ENCODE results near the gene C16orf95. TPM values are rescaled to one million over a fixed set of nuclear protein-coding genes. Genes with fewer than 3 reads are reported as not detected.
"Not testable (repeated sequence)": the region's sequence is repeated elsewhere in the genome, so short reads cannot be mapped to it uniquely, and the experiment has no call there.

Gene C16orf95
- total and polyA plus RNA-seq, 7 experiments from 2014 or later = 1.3 to 8.6 (median 2.7) TPM

DNA sequence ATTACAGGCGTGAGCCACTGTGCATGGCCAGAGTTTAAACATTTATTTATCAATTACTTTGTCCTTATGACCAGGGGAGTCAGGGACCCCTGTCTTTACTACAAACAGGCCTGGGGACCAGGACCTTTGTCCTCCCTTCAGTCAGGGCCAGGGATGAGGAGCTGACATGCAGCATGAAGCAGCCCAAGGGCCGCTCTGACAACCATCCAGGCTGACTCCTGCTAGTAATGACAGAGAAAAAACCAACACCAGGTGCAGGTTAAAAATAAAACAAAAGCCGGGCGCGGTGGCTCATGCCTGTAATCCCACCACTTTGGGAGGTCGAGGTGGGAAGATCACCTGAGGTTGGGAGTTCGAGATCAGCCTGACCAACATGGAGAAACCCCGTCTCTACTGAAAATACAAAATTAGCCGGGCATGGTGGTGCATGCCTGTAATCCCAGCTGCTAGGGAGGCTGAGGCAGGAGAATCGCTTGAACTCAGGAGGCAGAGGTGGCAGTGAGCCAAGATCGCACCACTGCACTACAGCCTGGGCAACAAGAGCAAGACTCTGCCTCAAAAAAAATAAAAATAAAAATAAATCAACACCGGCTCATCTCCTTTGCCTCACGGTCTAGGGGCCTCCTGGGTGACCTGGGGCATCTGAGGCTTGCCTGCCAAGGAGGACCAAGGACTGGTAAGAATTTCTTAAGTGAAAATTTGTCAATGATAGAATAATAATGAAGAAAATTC is 45.8 kb upstream of the C16orf95 start:
- H3K27me3 ChIP-seq (ENCODE audit: control insufficient read depth in 2 of 2, insufficient read depth in 2 of 2, low read length in 2 of 2); H3K27me3 Mint-ChIP-seq; H3K9me3 Mint-ChIP-seq; DNase-seq; ATAC-seq; H3K4me1 ChIP-seq (ENCODE audit: control insufficient read depth in 2 of 2, insufficient read depth in 2 of 2, low read length in 2 of 2); H3K27ac ChIP-seq (ENCODE audit: low read depth, low read length); H3K4me3 ChIP-seq (ENCODE audit: low read length); H3K4me3 Mint-ChIP-seq; CTCF ChIA-PET; H3K9me3 ChIP-seq (ENCODE audit: control insufficient read depth in 2 of 3, low read length in 3 of 3); POLR2A ChIA-PET; intact Hi-C loops (cut with micrococcal nuclease): not testable (repeated sequence)
- H3K27ac Mint-ChIP-seq = peak overlapping the region in 3 of 9 donors; percentile 4 to 62 (median 14)
- peaks cover 0 to 72% (median 4%) of the 10 kb centered on the region in 3 experiments for H3K36me3 ChIP-seq (ENCODE audit: control insufficient read depth in 2 of 3, insufficient read depth in 3 of 3, low read length in 3 of 3)
- peaks cover under 1 to 37% (median 7%) of the 10 kb centered on the region in 5 donors for H3K36me3 Mint-ChIP-seq
- H3K4me1 Mint-ChIP-seq = peaks cover 18 to 36% (median 33%) of the 10 kb centered on the region in 7 donors

DNA sequence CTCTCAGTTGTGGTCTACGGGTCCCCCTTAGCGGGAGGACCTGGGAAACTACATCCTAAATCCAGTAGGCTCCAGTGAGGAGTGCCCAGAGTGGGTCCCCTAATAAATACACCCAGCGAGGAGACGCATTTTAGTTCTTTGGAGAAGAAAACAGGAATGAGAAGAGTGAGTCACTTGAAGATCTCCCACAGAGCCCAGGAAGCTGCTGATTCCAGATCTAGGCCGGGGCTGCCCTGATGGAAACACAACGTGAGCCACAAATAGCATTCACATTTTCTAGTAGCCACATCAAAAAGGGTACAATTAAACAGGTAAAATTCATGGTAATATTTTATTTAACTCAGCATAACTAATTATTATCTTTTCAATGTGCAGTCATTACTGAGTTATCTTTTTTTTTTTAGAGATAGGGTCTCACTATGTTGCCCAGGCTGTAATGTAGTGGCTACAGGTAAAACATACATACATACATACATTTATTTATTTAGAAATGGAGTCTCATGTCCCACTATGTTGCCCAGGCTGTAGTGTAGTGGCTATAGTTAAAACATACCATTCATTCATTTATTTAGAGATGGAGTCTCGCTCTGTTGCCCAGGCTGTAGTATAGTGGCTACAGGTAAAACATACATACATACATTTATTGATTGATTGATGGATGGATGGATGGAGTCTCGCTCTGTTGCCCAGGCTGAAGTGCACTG is 44.9 kb upstream of the C16orf95 start:
- Histone ChIP-seq H3K27ac (ENCODE audit: low read depth, low read length) (no peak overlapping the region), H3K27me3 (ENCODE audit: control insufficient read depth in 2 of 2, insufficient read depth in 2 of 2, low read length in 2 of 2) (no peaks in the 10 kb centered on the region), H3K4me3 (ENCODE audit: low read length) (no peak overlapping the region), H3K9me3 (ENCODE audit: control insufficient read depth in 2 of 3, low read length in 3 of 3) (no peaks in the 10 kb centered on the region), H3K4me1 (ENCODE audit: control insufficient read depth in 2 of 2, insufficient read depth in 2 of 2, low read length in 2 of 2) (no peaks in the 10 kb centered on the region), H3K36me3 (ENCODE audit: control insufficient read depth in 2 of 3, insufficient read depth in 3 of 3, low read length in 3 of 3) (peaks cover 0 to 70% (median 6%) of the 10 kb centered on the region in 3 experiments)
- Mint-ChIP-seq H3K4me1 (peaks cover 10 to 30% (median 24%) of the 10 kb centered on the region in 7 donors), H3K9me3 (no peaks in the 10 kb centered on the region), H3K36me3 (peaks cover 1 to 34% (median 8%) of the 10 kb centered on the region in 5 donors), H3K27ac (no peak overlapping the region), H3K4me3 (no peak overlapping the region), H3K27me3 (no peaks in the 10 kb centered on the region)
- POLR2A ChIA-PET = no interaction called here
- no peak for ATAC-seq
- DNase-seq = no peak
- intact Hi-C loops (cut with micrococcal nuclease) = no loop called here
- CTCF ChIA-PET = no interaction called here

DNA sequence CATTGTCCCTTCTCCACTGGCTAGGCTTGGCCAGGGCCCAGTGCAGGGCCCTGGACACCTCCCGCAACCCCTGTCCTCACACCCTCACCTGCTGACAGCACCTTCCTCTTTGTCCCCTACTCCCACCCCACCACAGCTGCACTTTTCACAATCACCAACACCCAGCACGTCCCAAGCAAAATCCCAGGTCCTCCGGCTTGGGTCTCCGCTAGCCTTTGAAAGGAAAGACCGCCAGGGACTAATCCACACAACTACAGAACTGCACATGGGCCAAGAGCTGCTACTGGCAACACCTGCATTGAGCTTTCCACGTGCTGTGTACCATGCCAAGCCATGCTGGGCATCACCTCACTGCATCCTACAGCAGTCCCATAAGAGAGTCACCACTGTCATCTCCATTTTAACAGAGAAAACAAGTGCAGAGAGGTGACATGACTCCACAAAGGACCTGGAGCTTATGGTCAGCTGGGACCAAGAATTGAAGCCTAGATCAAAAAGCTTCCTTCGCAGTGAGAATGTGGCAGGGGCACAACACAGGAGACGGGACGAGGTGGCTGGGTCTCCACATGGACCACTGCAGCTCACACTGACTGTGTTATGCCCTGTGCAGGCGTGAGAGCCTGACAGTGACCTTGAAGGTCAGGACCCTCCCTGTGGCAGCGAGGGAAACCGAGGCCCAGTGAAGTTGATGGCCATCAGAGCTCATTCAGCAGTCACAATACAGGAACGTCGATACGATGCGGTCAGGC is 43.8 kb upstream of the C16orf95 start:
- Histone ChIP-seq H3K36me3 (ENCODE audit: control insufficient read depth in 2 of 3, insufficient read depth in 3 of 3, low read length in 3 of 3) (peaks cover 0 to 66% (median 4%) of the 10 kb centered on the region in 3 experiments), H3K27ac (ENCODE audit: low read depth, low read length) (no peak overlapping the region), H3K4me1 (ENCODE audit: control insufficient read depth in 2 of 2, insufficient read depth in 2 of 2, low read length in 2 of 2) (no peaks in the 10 kb centered on the region), H3K9me3 (ENCODE audit: control insufficient read depth in 2 of 3, low read length in 3 of 3) (no peaks in the 10 kb centered on the region), H3K4me3 (ENCODE audit: low read length) (no peak overlapping the region), H3K27me3 (ENCODE audit: control insufficient read depth in 2 of 2, insufficient read depth in 2 of 2, low read length in 2 of 2) (no peaks in the 10 kb centered on the region)
- ChIA-PET CTCF (interaction anchor here (0.8 kb wide), 1 partner anchor 39 kb away, joined by 4 read pairs; no protein-coding TSS in a partner anchor), POLR2A (no interaction called here)
- Mint-ChIP-seq H3K36me3 (peaks cover 1 to 34% (median 8%) of the 10 kb centered on the region in 5 donors), H3K4me1 (peaks cover 5 to 24% (median 17%) of the 10 kb centered on the region in 7 donors), H3K27ac (no peak overlapping the region), H3K27me3 (no peaks in the 10 kb centered on the region), H3K9me3 (no peaks in the 10 kb centered on the region), H3K4me3 (no peak overlapping the region)
- intact Hi-C loops (cut with micrococcal nuclease) = no loop called here
- DNase-seq (no peak), ATAC-seq (no peak)

DNA sequence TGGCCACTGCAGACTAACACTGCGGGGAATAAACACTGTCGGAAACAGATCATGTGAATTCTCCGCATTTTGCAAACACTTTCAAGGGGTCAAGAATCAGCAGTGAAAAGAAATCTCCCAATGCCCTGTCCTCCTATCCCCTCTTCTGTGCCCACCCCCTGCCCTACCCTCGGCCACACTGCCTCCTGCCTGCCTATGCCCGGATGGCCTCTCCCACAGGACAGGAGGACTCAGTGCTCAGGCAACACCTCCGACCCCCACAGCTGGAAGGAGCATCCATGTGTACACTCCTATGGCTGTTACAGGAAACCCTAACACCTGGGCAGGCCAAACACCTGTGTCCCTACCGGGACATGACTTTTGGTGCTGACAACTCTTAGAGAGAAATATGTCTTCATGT is 41.9 kb upstream of the C16orf95 start:
- no peak for ATAC-seq
- DNase-seq = no peak
- POLR2A ChIA-PET = no interaction called here
- Histone ChIP-seq H3K27ac (ENCODE audit: low read depth, low read length) (no peak overlapping the region), H3K27me3 (ENCODE audit: control insufficient read depth in 2 of 2, insufficient read depth in 2 of 2, low read length in 2 of 2) (no peaks in the 10 kb centered on the region), H3K4me3 (ENCODE audit: low read length) (no peak overlapping the region), H3K9me3 (ENCODE audit: control insufficient read depth in 2 of 3, low read length in 3 of 3) (no peaks in the 10 kb centered on the region), H3K4me1 (ENCODE audit: control insufficient read depth in 2 of 2, insufficient read depth in 2 of 2, low read length in 2 of 2) (no peaks in the 10 kb centered on the region), H3K36me3 (ENCODE audit: control insufficient read depth in 2 of 3, insufficient read depth in 3 of 3, low read length in 3 of 3) (peaks cover 0 to 55% (median 4%) of the 10 kb centered on the region in 3 experiments)
- no peaks in the 10 kb centered on the region for H3K27me3 Mint-ChIP-seq
- H3K9me3 Mint-ChIP-seq = no peaks in the 10 kb centered on the region
- H3K36me3 Mint-ChIP-seq = peaks cover 1 to 34% (median 8%) of the 10 kb centered on the region in 5 donors
- CTCF ChIA-PET = no interaction called here
- peak overlapping the region in 2 of 9 donors; percentile 17 to 64 for H3K27ac Mint-ChIP-seq
- intact Hi-C loops (cut with micrococcal nuclease) = no loop called here
- H3K4me1 Mint-ChIP-seq = peaks cover 0 to 10% (median 6%) of the 10 kb centered on the region in 7 donors
- H3K4me3 Mint-ChIP-seq = no peak overlapping the region

DNA sequence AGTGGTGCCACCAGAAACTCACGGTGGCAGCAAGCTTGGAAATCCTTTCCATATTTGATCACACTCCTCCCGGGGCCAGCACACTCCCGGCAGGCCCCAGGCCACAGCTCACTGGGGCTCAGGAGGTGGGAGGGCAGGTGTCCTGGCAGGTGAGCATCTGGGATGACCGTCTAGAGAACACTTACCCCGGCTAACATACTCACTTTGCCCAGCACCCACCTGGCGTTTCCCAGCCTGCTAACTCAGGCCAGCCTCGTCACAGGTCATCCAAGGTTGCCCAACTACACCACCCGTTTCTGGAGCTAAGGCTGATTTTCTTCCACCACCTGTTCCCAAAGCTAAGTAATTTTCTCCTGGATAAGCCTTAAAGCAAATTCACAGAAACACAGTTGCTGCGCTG is 41.5 kb upstream of the C16orf95 start:
- H3K4me1 Mint-ChIP-seq = peaks cover 0 to 10% (median 5%) of the 10 kb centered on the region in 7 donors
- POLR2A ChIA-PET = no interaction called here
- no peak overlapping the region for H3K27ac Mint-ChIP-seq

DNA sequence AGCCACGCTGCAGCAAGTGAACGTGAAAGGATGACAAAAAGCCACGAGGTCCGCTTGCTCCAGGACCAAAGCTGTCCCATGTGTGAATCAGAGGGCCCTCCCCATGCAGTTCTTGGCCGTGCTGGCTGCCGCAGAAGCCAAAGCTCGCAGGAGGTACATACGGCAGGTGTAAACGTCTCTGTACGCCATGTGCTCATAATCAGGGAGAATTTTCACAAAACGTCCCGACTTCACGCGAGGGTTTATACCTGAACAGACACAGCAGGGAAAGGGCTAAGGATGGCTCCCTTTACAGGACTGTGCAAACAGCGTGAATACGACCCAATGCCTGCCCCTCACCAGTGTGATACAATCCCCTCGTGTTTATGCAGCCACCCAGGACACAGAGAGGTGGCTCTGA is 41.1 kb upstream of the C16orf95 start:
- ATAC-seq (no peak), DNase-seq (no peak)
- Histone ChIP-seq H3K27ac (ENCODE audit: low read depth, low read length) (no peak overlapping the region), H3K9me3 (ENCODE audit: control insufficient read depth in 2 of 3, low read length in 3 of 3) (no peaks in the 10 kb centered on the region), H3K4me3 (ENCODE audit: low read length) (no peak overlapping the region), H3K36me3 (ENCODE audit: control insufficient read depth in 2 of 3, insufficient read depth in 3 of 3, low read length in 3 of 3) (peaks cover 0 to 56% (median 4%) of the 10 kb centered on the region in 3 experiments), H3K4me1 (ENCODE audit: control insufficient read depth in 2 of 2, insufficient read depth in 2 of 2, low read length in 2 of 2) (no peaks in the 10 kb centered on the region), H3K27me3 (ENCODE audit: control insufficient read depth in 2 of 2, insufficient read depth in 2 of 2, low read length in 2 of 2) (no peaks in the 10 kb centered on the region)
- ChIA-PET CTCF (no interaction called here), POLR2A (no interaction called here)
- Mint-ChIP-seq H3K4me3 (no peak overlapping the region), H3K9me3 (no peaks in the 10 kb centered on the region), H3K4me1 (peaks cover 0 to 8% (median under 1%) of the 10 kb centered on the region in 7 donors), H3K27me3 (no peaks in the 10 kb centered on the region), H3K27ac (no peak overlapping the region), H3K36me3 (peaks cover 0 to 31% (median 8%) of the 10 kb centered on the region in 5 donors)
- intact Hi-C loops (cut with micrococcal nuclease) = no loop called here

More for the DNA sequence above, 41.5 kb upstream of the C16orf95 start:
- peaks cover 1 to 34% (median 8%) of the 10 kb centered on the region in 5 donors for H3K36me3 Mint-ChIP-seq
- H3K9me3 ChIP-seq (ENCODE audit: control insufficient read depth in 2 of 3, low read length in 3 of 3) = no peaks in the 10 kb centered on the region
- no peaks in the 10 kb centered on the region for H3K27me3 Mint-ChIP-seq
- H3K4me3 ChIP-seq (ENCODE audit: low read length) = no peak overlapping the region
- H3K27me3 ChIP-seq (ENCODE audit: control insufficient read depth in 2 of 2, insufficient read depth in 2 of 2, low read length in 2 of 2) = no peaks in the 10 kb centered on the region
- no peaks in the 10 kb centered on the region for H3K4me1 ChIP-seq (ENCODE audit: control insufficient read depth in 2 of 2, insufficient read depth in 2 of 2, low read length in 2 of 2)
- CTCF ChIA-PET = no interaction called here
- H3K4me3 Mint-ChIP-seq = no peak overlapping the region
- DNase-seq = no peak
- no peaks in the 10 kb centered on the region for H3K9me3 Mint-ChIP-seq
- H3K27ac ChIP-seq (ENCODE audit: low read depth, low read length) = no peak overlapping the region
- peaks cover 0 to 52% (median 4%) of the 10 kb centered on the region in 3 experiments for H3K36me3 ChIP-seq (ENCODE audit: control insufficient read depth in 2 of 3, insufficient read depth in 3 of 3, low read length in 3 of 3)
- no peak for ATAC-seq
- intact Hi-C loops (cut with micrococcal nuclease) = no loop called here

Measured in naive thymus-derived CD4-positive, alpha-beta T cell (primary cell).